ENCODE results near the gene FMNL2. TPM values are rescaled to one million over a fixed set of nuclear protein-coding genes. Genes with fewer than 3 reads are reported as not detected.

The FMNL2 gene
- total RNA-seq, 1 experiment from 2014 or later: 28.1 TPM

GRCh38 chr2:152367547-152368390 lies 32.8 kb downstream of the FMNL2 start:
- POLR2A ChIA-PET: no interaction called here
- BruUV-seq (replicated peaks): no TSS peak
- ATAC-seq: no peak

DNA sequence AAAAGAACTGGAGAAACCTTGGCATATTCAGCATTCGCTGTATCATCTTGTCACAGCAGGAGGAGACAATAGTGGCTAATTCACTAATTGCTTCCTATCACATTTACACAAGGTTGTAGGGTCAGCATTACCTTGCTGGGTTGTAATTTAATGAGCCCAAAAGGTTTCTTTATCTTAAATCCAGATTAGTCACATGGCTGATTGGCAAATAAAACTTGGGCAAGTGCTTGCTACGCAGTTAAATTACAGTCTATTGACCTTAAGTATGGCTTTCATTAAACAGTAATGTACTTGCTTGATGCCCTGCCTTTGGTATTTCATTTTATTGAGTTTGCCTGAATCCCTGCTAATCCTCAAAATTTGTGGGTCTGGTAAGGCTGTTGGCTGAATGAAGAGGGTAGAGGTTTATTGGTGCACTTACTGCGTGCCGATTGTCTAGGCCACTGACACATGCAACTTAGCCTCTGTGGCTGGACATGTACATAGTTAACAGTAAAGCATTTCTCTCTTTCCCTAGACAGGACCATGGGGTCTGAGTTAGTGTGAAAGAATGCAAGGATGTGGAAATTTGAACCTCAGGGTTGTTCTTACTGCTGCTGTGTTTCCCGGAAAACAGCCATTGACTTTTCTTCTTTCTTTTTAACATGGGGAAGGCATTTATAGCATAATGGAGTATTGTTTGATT lies 34.3 kb downstream of the FMNL2 start:
- ChIA-PET CTCF (no interaction called here), POLR2A (no interaction called here), RAD21 (ENCODE audit: low non-redundant PET in 1 of 2, low total read pairs in 2 of 2, uncharacterized antibody in 2 of 2, unreplicated experiment in 2 of 2) (no interaction called here)
- no peak for DNase-seq (ENCODE audit: low read depth, low spot score)
- no peak for ATAC-seq
- Histone ChIP-seq H3K4me2 (ENCODE audit: low read length) (no peak overlapping the region), H3K4me1 (ENCODE audit: control insufficient read depth in 1 of 2, insufficient read depth in 2 of 2, low read length in 2 of 2) (no peaks in the 10 kb centered on the region), H3K4me3 (replicated peaks in 1 of 2; ENCODE audit: low read depth in 1 of 2, low read length in 2 of 2) (no peak overlapping the region), H3K9ac (ENCODE audit: low read length) (no peak overlapping the region), H4K20me1 (ENCODE audit: insufficient read depth) (no peaks in the 10 kb centered on the region), H3K36me3 (ENCODE audit: control insufficient read depth in 1 of 2, insufficient read depth in 2 of 2, low read length in 2 of 2) (no peaks in the 10 kb centered on the region), H2AFZ (ENCODE audit: low read depth, low read length, poor library complexity, severe bottlenecking) (no peak overlapping the region), H3K27me3 (ENCODE audit: insufficient read depth, low read length) (no peaks in the 10 kb centered on the region), H3K9me3 (ENCODE audit: control insufficient read depth in 1 of 2, insufficient read depth in 1 of 2, low read depth in 1 of 2, low read length in 2 of 2) (no peaks in the 10 kb centered on the region), H3K79me2 (ENCODE audit: insufficient read depth, low read length) (peaks cover 52% of the 10 kb centered on the region), H3K27ac (ENCODE audit: low read depth, low read length) (no peak overlapping the region), H3K9me2 (ENCODE audit: insufficient read depth) (no peaks in the 10 kb centered on the region)
- intact Hi-C loops (cut with micrococcal nuclease): no loop called here
- TF ChIP-seq JUND (IDR thresholded peaks at IDR 0.05) (no peak), REST (IDR thresholded peaks at IDR 0.05; ENCODE audit: low read depth) (no peak), SP1 (IDR thresholded peaks at IDR 0.05; ENCODE audit: low read depth) (no peak), RAD21 (IDR thresholded peaks at IDR 0.05; ENCODE audit: low read depth) (no peak)
- no TSS peak for BruUV-seq (replicated peaks)

More at GRCh38 chr2:152367547-152368390, 32.8 kb downstream of the FMNL2 start:
- ChIA-PET CTCF (no interaction called here), RAD21 (ENCODE audit: low non-redundant PET in 1 of 2, low total read pairs in 2 of 2, uncharacterized antibody in 2 of 2, unreplicated experiment in 2 of 2) (no interaction called here)
- H4K20me1 ChIP-seq (ENCODE audit: insufficient read depth): no peaks in the 10 kb centered on the region
- TF ChIP-seq YY1 (IDR thresholded peaks at IDR 0.05; ENCODE audit: extremely low read depth, insufficient replicate concordance, low read depth, low read length) (no peak), RAD21 (IDR thresholded peaks at IDR 0.05; ENCODE audit: low read depth) (no peak), ZNF274 (IDR thresholded peaks at IDR 0.05; ENCODE audit: low read depth, low read length) (no peak), SP1 (IDR thresholded peaks at IDR 0.05; ENCODE audit: low read depth) (no peak), CBX3 (IDR thresholded peaks at IDR 0.05; ENCODE audit: low read depth) (no peak), MAX (IDR thresholded peaks at IDR 0.05) (no peak), SRF (IDR thresholded peaks at IDR 0.05; ENCODE audit: low read depth) (no peak), SIN3A (IDR thresholded peaks at IDR 0.05; ENCODE audit: low read depth) (no peak), EGR1 (IDR thresholded peaks at IDR 0.05; ENCODE audit: low read depth) (no peak), FOSL1 (IDR thresholded peaks at IDR 0.05; ENCODE audit: low read depth) (no peak), ELF1 (IDR thresholded peaks at IDR 0.05; ENCODE audit: borderline replicate concordance, low read depth) (no peak)
- no peak overlapping the region for H3K4me2 ChIP-seq (ENCODE audit: low read length)
- H3K9me3 ChIP-seq (ENCODE audit: control insufficient read depth in 1 of 2, insufficient read depth in 1 of 2, low read depth in 1 of 2, low read length in 2 of 2): no peaks in the 10 kb centered on the region
- no peaks in the 10 kb centered on the region for H3K4me1 ChIP-seq (ENCODE audit: control insufficient read depth in 1 of 2, insufficient read depth in 2 of 2, low read length in 2 of 2)
- no peak overlapping the region for H3K9ac ChIP-seq (ENCODE audit: low read length)
- intact Hi-C loops (cut with micrococcal nuclease): no loop called here
- peaks cover 49% of the 10 kb centered on the region for H3K79me2 ChIP-seq (ENCODE audit: insufficient read depth, low read length)
- no peak overlapping the region for H2AFZ ChIP-seq (ENCODE audit: low read depth, low read length, poor library complexity, severe bottlenecking)
- H3K9me2 ChIP-seq (ENCODE audit: insufficient read depth): no peaks in the 10 kb centered on the region
- no peaks in the 10 kb centered on the region for H3K36me3 ChIP-seq (ENCODE audit: control insufficient read depth in 1 of 2, insufficient read depth in 2 of 2, low read length in 2 of 2)
- no peak overlapping the region for H3K27ac ChIP-seq (ENCODE audit: low read depth, low read length)
- DNase-seq (ENCODE audit: low read depth, low spot score): no peak
- H3K4me3 ChIP-seq (replicated peaks in 1 of 2; ENCODE audit: low read depth in 1 of 2, low read length in 2 of 2): no peak overlapping the region
- no peaks in the 10 kb centered on the region for H3K27me3 ChIP-seq (ENCODE audit: insufficient read depth, low read length)

Data from HCT116 (cell line).